Fibroblast of peridontal ligament (primary cell): ENCODE measurements around the gene PARVG.

Experiments used
- DNase-seq: peaks from one replicate; pipeline ENCODE4 v3.0.0-alpha.2; 2010; ENCODE audit errors: extremely low read depth

The PARVG gene

DNA sequence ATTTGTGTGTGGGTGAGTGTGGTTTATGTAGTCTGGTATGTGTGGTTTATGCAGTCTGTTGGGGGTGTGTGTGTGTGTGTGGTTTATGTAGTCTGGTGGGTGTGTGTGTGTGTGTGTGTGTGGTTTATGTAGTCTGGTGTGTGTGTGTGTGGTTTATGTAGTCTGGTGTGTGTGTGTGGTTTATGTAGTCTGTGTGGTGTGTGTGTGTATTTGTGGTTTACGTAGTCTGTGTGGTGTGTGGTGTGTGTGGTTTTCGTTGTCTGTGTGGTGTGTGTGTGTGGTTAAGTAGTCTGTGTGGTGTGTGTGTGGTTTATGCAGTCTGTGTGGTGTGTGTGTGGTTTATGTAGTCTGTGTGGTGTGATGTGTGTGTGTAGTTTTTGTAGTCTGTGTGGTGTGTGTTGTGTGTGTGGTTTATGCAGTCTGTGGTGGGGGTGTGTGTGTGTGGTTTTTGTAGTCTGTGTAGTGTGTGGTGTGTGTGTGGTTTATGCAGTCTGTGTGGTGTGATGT, 26.2 kb upstream of the PARVG start:
- DNase-seq, result peak; percentile 58

DNA sequence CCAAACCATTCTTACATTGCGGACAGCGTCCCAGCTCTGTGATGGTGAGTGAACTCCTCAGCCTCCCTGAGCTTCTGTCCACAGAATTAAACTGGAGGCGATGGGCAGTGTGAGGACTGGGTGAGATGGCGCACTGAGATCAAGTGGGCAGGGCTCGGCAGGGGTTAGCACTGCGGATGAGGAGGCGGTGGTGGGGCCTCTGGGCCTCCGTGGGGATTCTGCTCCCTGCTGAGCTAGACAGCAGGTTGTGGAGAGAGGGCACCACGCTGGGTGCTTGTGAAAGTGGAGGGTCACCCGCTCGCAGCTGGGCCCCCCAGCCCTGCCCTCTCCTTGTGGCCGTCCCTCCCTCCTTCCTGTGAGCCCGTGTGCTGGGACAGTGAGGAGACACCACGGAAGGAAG, 25.6 kb upstream of the PARVG start:
- DNase-seq, result no peak

- no peak for DNase-seq
Measured at GRCh38 chr22:44157916-44158618, 22.7 kb upstream of the PARVG start.

GRCh38 chr22:44158816-44159215, 21.9 kb upstream of the PARVG start:
- no peak for DNase-seq

- no peak for DNase-seq
Measured at GRCh38 chr22:44159221-44159620, 21.5 kb upstream of the PARVG start.

- DNase-seq, result peak; percentile 35
Measured at GRCh38 chr22:44159811-44160210, 20.9 kb upstream of the PARVG start.

DNA sequence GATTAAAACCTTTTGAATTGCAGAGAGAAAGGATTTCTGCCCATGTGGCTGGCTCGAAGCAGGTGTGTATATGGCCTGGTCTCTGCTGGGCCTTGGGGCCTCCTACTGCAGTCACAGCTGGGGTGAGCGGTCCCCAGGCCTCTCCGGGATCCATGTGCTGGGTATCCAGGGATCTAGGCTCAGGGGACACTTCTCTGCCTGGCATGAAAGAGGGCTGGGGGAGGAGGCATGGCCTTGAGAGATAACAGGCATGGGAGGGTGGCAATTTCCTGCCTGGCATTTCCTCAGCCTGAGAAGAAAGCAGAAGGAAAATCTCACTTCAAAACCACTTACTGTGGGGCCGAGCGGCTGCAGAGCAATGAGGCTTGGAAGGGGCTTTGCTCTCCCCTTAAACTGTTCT, 20.3 kb upstream of the PARVG start:
- no peak for DNase-seq

GRCh38 chr22:44161673-44162072, 19.1 kb upstream of the PARVG start:
- DNase-seq, result no peak

DNA sequence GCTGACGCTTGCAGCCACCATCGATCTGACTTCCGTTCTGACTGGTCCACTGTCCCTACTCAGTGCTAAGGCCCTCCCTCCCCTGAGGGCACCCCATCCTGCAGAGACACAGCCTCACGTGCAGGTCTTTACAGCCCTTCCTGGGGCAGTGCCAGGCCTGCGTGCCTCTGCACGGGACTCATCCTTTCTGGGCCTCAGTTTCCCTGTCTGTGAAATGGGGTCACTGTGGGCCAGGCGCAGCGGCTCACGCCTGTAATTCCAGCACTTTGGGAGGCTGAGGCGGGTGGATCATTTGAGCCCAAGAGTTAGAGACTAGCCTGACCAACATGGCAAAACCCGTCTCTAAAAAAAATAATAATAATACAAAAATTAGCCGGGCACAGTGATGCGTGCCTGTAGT, 17.8 kb upstream of the PARVG start:
- no peak for DNase-seq

DNA sequence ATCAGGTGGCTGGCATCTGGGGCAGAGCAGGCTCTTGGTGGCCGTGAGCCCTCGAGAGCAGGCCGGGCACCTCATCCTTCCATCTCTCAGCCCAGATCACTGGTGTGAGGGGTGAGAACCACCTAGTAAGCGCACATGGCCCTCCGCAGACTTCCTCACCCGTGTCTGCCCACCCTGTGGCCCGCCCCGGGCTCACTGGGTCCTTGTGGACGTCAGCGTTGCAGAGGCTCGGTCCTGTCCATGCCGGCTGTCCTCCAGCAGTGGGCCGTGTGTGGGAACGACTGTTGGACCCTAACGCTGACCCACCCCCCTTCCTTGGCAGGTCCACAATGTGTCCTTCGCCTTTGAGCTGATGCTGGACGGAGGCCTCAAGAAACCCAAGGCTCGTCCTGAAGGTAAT, 17.2 kb upstream of the PARVG start:
- DNase-seq, result no peak

- DNase-seq, result no peak
Measured at GRCh38 chr22:44164031-44164430, 16.7 kb upstream of the PARVG start.

GRCh38 chr22:44165286-44165874, 15.3 kb upstream of the PARVG start:
- no peak for DNase-seq

- DNase-seq, result no peak
Measured at GRCh38 chr22:44166498-44167276, 14.0 kb upstream of the PARVG start.

DNA sequence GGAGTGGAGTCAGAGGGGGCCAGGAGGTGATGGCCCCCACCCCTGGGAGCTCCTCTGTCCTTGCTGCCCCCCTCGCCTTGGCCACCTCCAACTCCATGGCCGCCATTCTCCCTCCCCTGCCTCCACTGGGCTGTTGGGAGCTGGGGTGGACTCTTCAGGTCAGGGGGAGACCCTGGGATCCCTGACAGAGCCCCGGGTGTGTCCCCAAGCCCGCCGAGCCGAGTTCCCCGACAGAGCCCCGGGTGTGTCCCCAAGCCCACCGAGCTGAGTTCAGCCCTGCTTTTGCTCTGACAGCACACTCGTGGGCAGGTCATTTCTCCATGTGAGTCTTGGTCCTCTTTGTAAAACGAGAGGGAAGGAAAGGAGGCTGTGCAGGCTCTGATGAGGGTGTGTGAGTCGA, 13.2 kb upstream of the PARVG start:
- no peak for DNase-seq

GRCh38 chr22:44168206-44168605, 12.5 kb upstream of the PARVG start:
- DNase-seq, result no peak

- no peak for DNase-seq
Measured at GRCh38 chr22:44170470-44170869, 10.3 kb upstream of the PARVG start.

GRCh38 chr22:44171561-44171960, 9.2 kb upstream of the PARVG start:
- no peak for DNase-seq

DNA sequence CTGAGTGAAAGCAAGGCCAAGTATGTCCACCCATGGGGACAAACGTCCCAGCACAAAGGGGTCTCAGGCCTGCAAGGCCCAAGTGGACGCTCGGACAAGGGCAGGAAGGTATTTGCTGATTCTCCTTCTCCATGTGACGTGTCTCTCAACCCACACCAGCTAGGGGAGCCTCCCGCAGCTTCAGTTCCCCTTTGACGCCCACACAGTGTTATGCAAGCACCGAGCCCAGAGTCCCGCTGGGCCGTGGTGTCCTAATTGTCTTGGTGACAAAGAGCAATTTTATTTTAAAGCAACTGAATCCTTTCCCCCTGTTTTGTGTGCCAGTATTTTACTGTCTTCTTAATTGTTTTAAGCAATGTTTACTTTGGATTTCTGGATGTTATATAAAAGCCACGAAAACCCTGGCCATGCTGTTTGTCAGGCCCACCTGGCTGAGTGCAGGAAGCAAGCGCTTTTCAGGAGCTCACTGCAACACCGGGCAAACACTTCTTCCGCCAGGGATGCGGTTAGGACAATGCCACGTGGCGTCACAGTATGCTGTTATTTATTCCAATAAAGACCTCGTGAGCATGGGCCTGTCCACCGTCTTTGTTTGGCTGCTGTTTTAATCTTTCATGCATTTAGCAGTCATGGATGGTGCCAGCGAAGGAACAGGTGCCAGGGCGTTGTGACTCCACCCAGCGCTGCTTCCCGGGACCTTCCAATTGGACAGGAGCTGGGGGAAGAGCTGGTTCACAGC, 8.2 kb upstream of the PARVG start:
- no peak for DNase-seq

- DNase-seq, result no peak
Measured at GRCh38 chr22:44173154-44173553, 7.6 kb upstream of the PARVG start.

DNA sequence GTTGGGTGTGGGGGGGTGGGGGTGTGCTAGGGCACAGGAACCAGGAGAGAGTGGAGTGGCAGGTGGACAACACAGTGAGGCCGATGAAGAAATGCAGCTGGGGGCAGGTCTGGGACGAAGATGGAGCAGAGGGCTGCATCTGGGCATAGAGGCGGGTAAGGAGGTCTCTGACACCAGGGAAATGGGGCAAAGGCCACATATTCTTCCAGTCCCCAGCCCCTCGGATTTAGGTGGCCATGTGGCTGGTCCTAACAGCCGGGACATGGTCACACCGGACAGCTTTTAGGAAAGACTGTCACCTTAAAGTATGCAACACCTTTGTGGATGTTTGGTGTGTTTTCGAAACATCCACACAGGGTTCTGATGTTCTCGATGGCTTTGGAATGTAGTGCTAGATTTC, 5.0 kb upstream of the PARVG start:
- DNase-seq, result no peak

DNA sequence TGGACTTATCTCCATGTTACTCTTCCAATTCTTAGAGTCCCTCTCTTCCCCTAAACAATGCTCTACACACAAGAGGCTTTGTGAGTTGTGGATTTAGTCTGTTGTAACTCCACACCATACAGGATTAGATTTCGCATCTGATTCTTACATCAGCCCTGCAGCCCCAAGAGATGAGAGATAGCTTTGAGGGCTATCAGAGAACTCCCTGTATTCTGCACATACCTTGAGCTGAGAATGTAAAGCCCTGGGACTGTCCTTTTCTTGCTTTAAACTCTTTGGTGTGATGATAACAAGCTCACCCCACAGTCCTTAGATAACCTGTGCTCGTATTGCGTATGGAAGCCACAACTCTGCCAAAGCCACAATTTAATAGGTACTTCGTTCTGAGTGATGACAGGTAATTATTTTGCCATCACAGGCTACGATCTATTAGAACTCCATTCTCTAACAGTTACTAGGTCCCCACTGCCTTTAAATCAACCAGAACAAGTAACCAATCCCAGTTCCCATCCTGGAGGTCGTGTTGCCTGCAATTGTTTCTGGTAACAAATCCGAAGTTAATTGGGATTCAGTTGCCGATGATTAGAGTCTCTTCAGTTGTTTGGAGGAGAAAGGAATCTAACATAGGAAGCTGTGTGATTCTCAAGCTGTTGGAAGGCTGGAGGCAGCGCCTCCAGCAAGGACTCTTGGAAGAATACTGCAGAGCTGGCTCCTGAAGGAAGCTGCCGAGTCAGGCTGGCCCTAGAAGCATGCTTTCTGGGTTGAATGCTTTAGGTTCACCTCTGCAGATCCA, 1.3 kb upstream of the PARVG start:
- no peak for DNase-seq
